HG03103 (cell line): ENCODE measurements around the gene PODXL2.
"Not testable (repeated sequence)": the region's sequence is repeated elsewhere in the genome, so short reads cannot be mapped to it uniquely, and the experiment has no call there.

Source experiments
- ATAC-seq: cut with Tn5 transposase; IDR thresholded peaks from one replicate; pipeline ENCODE4 v1.9.1; 2021; ENCODE audit warnings: low read depth; ENCODE audit not compliant: unreplicated experiment

Gene PODXL2

DNA sequence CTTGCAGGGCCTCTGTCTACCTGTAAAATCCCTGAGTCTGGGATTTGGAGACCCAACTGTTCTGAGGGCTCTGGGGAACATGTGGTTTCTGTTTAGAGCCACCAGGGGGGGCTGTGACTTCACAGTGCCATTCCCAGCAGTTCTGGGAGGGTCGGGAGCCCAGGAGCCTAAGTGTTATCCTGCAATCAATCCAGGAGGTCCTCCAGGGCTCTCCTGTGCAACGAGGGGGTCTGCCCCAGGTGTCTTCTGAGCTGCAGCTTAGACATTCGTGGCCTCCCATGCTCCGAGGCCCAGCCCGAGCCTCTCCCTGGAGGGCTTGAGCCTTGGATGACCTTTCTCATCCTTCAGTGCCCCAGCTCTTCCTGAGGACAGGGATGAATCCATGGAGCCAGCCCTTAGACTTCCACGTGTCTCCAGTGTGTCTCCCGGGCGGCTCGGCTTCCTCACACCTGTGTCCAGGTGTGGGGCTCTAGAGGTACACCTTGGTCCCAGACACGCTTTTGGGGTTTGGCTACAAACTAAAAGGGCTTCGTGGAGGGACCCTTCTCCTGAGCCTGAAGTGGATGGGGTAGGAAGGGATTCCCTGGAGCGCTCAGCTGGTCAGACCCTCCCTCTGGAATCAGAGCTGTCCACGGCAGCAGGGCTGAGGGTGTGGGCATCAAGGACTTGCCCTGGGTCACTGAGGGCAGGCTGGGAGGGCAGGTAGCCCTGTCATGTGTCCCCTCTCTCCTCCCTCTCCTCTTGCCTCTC, 23.4 kb downstream of the PODXL2 start:
- ATAC-seq, result no peak

- no peak for ATAC-seq
Observed at GRCh38 chr3:127654374-127654773, 25.4 kb downstream of the PODXL2 start.

GRCh38 chr3:127654993-127655392, 26.0 kb downstream of the PODXL2 start:
- ATAC-seq, result not testable (repeated sequence)

- no peak for ATAC-seq
Observed at GRCh38 chr3:127655641-127656040, 26.7 kb downstream of the PODXL2 start.

DNA sequence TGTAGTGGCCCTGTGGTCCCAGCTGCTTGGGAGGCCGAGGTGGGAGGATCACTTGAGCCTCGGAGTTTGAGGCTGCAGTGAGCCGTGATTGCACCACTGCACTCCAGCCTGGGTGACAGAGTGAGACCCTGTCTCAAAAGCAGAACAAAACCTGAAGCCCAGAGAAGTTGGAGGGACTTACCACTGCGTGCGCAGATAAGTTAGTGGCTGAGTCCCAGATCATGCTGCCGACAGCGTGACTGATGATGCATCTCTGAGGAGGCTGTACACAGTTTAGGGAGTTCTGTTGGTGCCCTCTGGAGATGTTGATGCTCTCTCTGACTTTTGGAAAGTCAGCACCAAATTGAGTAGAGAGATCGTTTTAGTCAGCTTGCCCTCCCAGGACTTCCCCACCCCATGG, 27.9 kb downstream of the PODXL2 start:
- ATAC-seq, result no peak

DNA sequence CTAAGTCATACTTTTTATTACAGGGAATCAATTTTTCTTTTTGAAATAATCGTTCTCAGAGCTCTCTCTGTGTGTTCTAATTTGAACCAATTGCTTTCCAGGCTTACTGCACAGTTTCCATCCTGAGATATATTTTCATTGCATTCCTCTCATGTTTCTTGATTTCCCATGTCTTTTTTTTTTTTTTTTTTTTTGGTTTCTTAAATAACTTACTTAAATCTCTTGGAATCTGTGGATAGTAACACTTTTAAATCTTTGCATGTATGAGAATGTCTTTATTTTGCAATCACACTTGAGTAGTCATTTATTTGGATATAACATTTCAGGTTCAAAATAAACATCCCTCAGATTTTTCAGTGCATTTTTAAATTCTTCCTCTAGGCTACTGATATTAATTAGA, 29.2 kb downstream of the PODXL2 start:
- ATAC-seq, result no peak

DNA sequence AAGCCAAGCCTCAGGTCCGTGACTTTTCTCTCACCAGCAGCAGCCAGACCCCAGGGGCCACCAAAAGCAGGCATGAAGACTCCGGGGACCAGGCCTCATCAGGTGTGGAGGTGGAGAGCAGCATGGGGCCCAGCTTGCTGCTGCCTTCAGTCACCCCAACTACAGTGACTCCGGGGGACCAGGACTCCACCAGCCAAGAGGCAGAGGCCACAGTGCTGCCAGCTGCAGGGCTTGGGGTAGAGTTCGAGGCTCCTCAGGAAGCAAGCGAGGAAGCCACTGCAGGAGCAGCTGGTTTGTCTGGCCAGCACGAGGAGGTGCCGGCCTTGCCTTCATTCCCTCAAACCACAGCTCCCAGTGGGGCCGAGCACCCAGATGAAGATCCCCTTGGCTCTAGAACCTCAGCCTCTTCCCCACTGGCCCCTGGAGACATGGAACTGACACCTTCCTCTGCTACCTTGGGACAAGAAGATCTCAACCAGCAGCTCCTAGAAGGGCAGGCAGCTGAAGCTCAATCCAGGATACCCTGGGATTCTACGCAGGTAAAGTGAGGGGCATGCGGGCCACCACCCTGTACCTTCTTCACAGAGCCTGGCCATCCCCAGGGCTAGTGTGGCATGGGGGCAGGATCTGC, 31.8 kb downstream of the PODXL2 start:
- ATAC-seq, result no peak

GRCh38 chr3:127661600-127661999, 32.6 kb downstream of the PODXL2 start:
- ATAC-seq, result no peak

DNA sequence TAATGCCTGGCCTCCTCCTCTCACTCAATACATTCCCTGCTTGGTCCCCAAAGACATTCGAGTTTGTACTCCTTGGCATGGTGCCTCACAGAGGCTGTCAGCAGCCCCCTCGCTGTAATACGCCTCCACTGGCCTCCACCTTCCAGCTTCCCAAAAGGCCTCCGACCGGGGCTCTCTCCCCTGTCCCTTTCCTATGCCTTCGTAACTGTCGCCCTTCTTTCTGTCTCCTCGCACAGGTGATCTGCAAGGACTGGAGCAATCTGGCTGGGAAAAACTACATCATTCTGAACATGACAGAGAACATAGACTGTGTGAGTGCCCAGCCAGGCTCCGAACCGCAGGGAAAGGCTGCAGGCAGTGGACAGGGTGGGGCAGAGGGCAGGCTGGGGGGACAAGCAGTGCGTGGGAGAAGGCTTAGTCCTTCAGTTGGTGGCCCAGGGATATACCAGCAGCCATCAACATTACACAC, 33.0 kb downstream of the PODXL2 start:
- no peak for ATAC-seq

GRCh38 chr3:127663151-127663550, 34.2 kb downstream of the PODXL2 start:
- no peak for ATAC-seq

DNA sequence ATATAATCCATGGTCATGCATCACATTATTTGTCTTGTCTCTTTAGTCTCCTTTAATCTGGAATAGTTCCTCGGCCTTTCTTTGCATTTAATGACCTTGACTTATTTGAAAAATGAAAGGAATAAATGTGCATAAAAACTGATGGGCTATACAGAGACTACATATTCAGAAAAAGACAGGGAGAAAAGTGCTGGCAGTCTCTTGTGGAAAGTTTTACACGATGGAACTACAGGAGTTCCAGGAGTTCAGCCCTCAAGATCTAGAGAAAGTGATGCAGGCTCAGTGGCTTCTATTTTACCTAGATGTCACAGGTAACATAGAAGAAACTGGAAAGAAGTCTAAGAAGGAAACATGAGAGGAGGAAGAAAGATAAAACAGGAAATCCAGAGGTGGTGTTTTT, 36.2 kb downstream of the PODXL2 start:
- no peak for ATAC-seq

GRCh38 chr3:127665586-127665985, 36.6 kb downstream of the PODXL2 start:
- no peak for ATAC-seq

DNA sequence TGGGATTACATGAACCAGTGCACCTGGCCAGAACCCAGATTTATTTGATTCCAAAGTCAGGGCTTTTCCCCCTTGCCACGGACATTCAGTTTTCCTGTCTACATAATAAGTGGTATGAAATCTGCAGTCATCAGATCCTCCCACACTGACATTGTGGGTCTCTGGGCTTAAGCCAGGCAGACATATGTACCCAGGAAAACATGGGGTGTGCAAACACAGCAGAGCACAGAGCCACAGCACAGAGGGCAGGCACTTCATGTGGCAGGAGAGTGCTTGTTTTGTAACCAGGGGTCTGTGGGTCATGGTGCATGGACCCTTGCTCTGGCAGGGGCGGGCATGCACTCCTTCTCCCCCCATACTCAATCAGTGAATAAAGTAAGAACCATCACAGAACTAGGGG, 37.7 kb downstream of the PODXL2 start:
- no peak for ATAC-seq

- no peak for ATAC-seq
Observed at GRCh38 chr3:127667119-127667681, 38.2 kb downstream of the PODXL2 start.

DNA sequence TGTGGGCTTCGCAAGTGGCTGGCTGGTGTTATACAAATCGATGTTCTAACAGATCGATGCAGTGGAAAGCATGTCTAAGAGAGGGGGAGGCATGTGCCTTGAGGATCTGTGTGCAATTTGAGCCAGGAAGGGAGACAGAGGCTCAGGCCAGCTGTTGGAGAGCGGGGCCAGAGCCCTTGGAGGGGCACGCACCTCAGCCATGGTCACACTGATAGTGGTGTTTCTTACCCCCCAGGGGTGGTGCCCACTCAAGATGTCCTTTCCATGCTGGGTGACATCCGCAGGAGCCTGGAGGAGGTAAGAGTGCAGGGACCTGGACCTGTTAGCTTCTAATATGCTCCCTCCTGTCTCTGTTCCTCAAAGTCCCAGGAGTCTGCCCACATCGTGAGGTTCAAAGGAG, 39.9 kb downstream of the PODXL2 start:
- ATAC-seq, result no peak

DNA sequence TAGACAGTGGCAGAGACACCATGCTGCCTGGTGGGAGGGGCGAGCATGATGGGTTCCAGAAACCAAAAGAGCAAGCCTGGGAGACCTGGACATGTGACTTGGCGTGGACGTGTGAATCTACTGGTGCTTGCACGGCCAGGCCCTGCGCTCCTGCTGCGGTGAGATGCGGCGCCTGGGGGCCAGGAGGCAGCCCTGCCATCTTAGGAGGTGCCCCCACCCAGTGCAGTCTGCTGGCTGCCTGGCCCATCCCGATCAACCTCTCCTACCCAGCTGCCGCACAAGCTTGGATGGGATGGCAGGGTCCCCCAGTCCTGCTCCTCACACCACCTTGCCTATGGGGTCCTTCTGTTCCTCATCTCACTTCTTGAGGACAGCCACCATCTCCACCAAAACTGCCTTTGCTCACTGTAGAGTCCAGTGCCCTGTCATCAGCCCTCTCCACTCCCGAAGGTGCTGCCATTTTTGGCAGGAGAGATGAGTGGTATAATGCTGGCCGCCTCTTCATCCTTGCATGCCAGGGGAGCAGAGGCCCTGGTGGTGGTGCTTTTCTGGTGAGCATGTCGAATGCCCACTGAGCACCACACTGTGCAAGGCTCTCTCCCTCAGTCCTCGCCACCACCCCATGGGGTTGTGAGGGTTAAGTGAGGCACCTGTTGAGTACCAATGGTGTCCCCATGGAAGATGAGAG, 40.7 kb downstream of the PODXL2 start:
- no peak for ATAC-seq

- no peak for ATAC-seq
Observed at GRCh38 chr3:127670229-127670559, 41.2 kb downstream of the PODXL2 start.

GRCh38 chr3:127670761-127671522, 42.0 kb downstream of the PODXL2 start:
- ATAC-seq, result no peak

GRCh38 chr3:127671523-127672428, 42.8 kb downstream of the PODXL2 start:
- ATAC-seq, result peak; percentile 12
